WTC11 (cell line): ENCODE data around the gene CLIC6.

Source experiments
- CREB1 ChIP-seq: sonication (generic); formaldehyde crosslinking; IDR thresholded peaks from 2 replicates; pipeline ENCODE4 v1.8.0; 2023; ENCODE audit warnings: mild to moderate bottlenecking, missing genetic modification reagents
- FOXP1 ChIP-seq: sonication (generic); formaldehyde crosslinking; IDR thresholded peaks from 2 replicates; pipeline ENCODE4 v1.8.0; 2022; ENCODE audit warnings: missing genetic modification reagents, mild to moderate bottlenecking, moderate library complexity, borderline replicate concordance
- IRF2 ChIP-seq: sonication (generic); formaldehyde crosslinking; IDR thresholded peaks from 2 replicates; pipeline ENCODE4 v1.8.0; 2022; ENCODE audit warnings: low read depth, missing genetic modification reagents, borderline replicate concordance
- NFE2L1 ChIP-seq: sonication (generic); formaldehyde crosslinking; IDR thresholded peaks from 2 replicates; pipeline ENCODE4 v1.8.1; 2023; ENCODE audit warnings: missing genetic modification reagents
- NFYB ChIP-seq: sonication (generic); formaldehyde crosslinking; conservative IDR thresholded peaks from 2 replicates; pipeline ENCODE4 v1.8.0; 2022; ENCODE audit warnings: low read depth, missing genetic modification reagents
- ZNF121 ChIP-seq: sonication (generic); formaldehyde crosslinking; IDR thresholded peaks from 2 replicates; pipeline ENCODE4 v1.8.0; 2023; ENCODE audit warnings: missing genetic modification reagents
- ZNF232 ChIP-seq: sonication (generic); formaldehyde crosslinking; IDR thresholded peaks from 2 replicates; pipeline ENCODE4 v1.8.0; 2022; ENCODE audit warnings: mild to moderate bottlenecking, missing genetic modification reagents
- TF ChIP-seq, protein P1 (sequence below): fragments of 200-600 bp; IDR thresholded peaks from 2 replicates; pipeline ENCODE4 v1.8.0; 2022; ENCODE audit warnings: antibody characterized with exemption
- TF ChIP-seq, protein P2 (sequence below): sonication (generic); formaldehyde crosslinking; IDR thresholded peaks from 2 replicates; pipeline ENCODE4 v1.8.0; 2023; ENCODE audit warnings: missing genetic modification reagents
- TF ChIP-seq, protein P3 (sequence below): sonication (generic); formaldehyde crosslinking; IDR thresholded peaks from 2 replicates; pipeline ENCODE4 v1.8.1; 2023; ENCODE audit warnings: mild to moderate bottlenecking, moderate library complexity, missing genetic modification reagents
- TF ChIP-seq, protein P4 (sequence below): sonication (generic); formaldehyde crosslinking; IDR thresholded peaks from 2 replicates; pipeline ENCODE4 v1.8.0; 2023; ENCODE audit warnings: mild to moderate bottlenecking, missing genetic modification reagents
- TF ChIP-seq, protein P5 (sequence below): sonication (generic); formaldehyde crosslinking; IDR thresholded peaks from 2 replicates; pipeline ENCODE4 v1.8.1; 2023; ENCODE audit warnings: mild to moderate bottlenecking, missing genetic modification reagents, moderate library complexity

DNA sequence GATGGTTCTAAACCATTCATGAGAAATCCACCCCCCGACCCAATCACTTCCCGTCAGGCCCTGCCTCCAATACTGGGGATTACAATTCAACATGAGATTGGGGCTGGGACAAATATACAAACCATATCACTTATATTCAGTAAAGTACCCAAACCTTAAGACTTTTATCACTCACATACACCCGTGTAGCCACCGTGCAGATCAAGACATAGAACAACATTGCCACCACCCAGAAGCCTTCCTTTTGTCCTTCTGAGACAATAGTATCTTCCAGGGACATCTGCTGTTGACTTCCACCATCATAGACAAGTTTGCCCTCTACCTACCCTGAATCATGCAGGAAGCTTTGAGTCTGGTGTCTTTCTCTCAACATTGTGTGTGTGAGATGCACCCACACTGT lies 37.5 kb downstream of the CLIC6 start:
- TF ChIP-seq, protein P1, sequence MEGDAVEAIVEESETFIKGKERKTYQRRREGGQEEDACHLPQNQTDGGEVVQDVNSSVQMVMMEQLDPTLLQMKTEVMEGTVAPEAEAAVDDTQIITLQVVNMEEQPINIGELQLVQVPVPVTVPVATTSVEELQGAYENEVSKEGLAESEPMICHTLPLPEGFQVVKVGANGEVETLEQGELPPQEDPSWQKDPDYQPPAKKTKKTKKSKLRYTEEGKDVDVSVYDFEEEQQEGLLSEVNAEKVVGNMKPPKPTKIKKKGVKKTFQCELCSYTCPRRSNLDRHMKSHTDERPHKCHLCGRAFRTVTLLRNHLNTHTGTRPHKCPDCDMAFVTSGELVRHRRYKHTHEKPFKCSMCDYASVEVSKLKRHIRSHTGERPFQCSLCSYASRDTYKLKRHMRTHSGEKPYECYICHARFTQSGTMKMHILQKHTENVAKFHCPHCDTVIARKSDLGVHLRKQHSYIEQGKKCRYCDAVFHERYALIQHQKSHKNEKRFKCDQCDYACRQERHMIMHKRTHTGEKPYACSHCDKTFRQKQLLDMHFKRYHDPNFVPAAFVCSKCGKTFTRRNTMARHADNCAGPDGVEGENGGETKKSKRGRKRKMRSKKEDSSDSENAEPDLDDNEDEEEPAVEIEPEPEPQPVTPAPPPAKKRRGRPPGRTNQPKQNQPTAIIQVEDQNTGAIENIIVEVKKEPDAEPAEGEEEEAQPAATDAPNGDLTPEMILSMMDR = no peak
- TF ChIP-seq, protein P2, sequence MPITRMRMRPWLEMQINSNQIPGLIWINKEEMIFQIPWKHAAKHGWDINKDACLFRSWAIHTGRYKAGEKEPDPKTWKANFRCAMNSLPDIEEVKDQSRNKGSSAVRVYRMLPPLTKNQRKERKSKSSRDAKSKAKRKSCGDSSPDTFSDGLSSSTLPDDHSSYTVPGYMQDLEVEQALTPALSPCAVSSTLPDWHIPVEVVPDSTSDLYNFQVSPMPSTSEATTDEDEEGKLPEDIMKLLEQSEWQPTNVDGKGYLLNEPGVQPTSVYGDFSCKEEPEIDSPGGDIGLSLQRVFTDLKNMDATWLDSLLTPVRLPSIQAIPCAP (CRISPR knock-in tag) = no peak
- no peak for TF ChIP-seq NFE2L1
- TF ChIP-seq, protein P3, sequence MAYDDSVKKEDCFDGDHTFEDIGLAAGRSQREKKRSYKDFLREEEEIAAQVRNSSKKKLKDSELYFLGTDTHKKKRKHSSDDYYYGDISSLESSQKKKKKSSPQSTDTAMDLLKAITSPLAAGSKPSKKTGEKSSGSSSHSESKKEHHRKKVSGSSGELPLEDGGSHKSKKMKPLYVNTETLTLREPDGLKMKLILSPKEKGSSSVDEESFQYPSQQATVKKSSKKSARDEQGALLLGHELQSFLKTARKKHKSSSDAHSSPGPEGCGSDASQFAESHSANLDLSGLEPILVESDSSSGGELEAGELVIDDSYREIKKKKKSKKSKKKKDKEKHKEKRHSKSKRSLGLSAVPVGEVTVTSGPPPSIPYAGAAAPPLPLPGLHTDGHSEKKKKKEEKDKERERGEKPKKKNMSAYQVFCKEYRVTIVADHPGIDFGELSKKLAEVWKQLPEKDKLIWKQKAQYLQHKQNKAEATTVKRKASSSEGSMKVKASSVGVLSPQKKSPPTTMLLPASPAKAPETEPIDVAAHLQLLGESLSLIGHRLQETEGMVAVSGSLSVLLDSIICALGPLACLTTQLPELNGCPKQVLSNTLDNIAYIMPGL (CRISPR knock-in tag) = no peak
- no peak for TF ChIP-seq CREB1 (CRISPR knock-in tag)
- no peak for TF ChIP-seq ZNF121
- TF ChIP-seq FOXP1 (CRISPR knock-in tag) = no peak
- TF ChIP-seq IRF2 = no peak
- TF ChIP-seq NFYB (CRISPR knock-in tag) = no peak
- TF ChIP-seq, protein P4, sequence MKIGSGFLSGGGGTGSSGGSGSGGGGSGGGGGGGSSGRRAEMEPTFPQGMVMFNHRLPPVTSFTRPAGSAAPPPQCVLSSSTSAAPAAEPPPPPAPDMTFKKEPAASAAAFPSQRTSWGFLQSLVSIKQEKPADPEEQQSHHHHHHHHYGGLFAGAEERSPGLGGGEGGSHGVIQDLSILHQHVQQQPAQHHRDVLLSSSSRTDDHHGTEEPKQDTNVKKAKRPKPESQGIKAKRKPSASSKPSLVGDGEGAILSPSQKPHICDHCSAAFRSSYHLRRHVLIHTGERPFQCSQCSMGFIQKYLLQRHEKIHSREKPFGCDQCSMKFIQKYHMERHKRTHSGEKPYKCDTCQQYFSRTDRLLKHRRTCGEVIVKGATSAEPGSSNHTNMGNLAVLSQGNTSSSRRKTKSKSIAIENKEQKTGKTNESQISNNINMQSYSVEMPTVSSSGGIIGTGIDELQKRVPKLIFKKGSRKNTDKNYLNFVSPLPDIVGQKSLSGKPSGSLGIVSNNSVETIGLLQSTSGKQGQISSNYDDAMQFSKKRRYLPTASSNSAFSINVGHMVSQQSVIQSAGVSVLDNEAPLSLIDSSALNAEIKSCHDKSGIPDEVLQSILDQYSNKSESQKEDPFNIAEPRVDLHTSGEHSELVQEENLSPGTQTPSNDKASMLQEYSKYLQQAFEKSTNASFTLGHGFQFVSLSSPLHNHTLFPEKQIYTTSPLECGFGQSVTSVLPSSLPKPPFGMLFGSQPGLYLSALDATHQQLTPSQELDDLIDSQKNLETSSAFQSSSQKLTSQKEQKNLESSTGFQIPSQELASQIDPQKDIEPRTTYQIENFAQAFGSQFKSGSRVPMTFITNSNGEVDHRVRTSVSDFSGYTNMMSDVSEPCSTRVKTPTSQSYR = no peak
- TF ChIP-seq ZNF232 (CRISPR knock-in tag) = no peak
- TF ChIP-seq, protein P5, sequence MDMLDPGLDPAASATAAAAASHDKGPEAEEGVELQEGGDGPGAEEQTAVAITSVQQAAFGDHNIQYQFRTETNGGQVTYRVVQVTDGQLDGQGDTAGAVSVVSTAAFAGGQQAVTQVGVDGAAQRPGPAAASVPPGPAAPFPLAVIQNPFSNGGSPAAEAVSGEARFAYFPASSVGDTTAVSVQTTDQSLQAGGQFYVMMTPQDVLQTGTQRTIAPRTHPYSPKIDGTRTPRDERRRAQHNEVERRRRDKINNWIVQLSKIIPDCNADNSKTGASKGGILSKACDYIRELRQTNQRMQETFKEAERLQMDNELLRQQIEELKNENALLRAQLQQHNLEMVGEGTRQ = no peak
